HG03469 (cell line): ENCODE results near the gene SEL1L3.

ENCODE experiments used
- ATAC-seq: cut with Tn5 transposase; IDR thresholded peaks from one replicate; pipeline ENCODE4 v1.9.1; 2021; ENCODE audit warnings: mild to moderate bottlenecking, moderate library complexity, moderate number of reproducible peaks; ENCODE audit not compliant: unreplicated experiment

The SEL1L3 gene

GRCh38 chr4:25821267-25821666 is 41.5 kb downstream of the SEL1L3 start:
- no peak for ATAC-seq

- ATAC-seq, result no peak
Observed at GRCh38 chr4:25818876-25819275, 43.9 kb downstream of the SEL1L3 start.

- ATAC-seq, result no peak
Observed at GRCh38 chr4:25818371-25818871, 44.4 kb downstream of the SEL1L3 start.

- no peak for ATAC-seq
Observed at GRCh38 chr4:25817059-25817681, 45.6 kb downstream of the SEL1L3 start.

GRCh38 chr4:25816591-25817058 is 46.2 kb downstream of the SEL1L3 start:
- no peak for ATAC-seq

- no peak for ATAC-seq
Observed at GRCh38 chr4:25815586-25815985, 47.2 kb downstream of the SEL1L3 start.

- no peak for ATAC-seq
Observed at GRCh38 chr4:25814301-25815136, 48.3 kb downstream of the SEL1L3 start.

GRCh38 chr4:25813448-25814106 is 49.2 kb downstream of the SEL1L3 start:
- no peak for ATAC-seq

GRCh38 chr4:25811841-25812240 is 50.9 kb downstream of the SEL1L3 start:
- ATAC-seq, result no peak

GRCh38 chr4:25811374-25811690 is 51.5 kb downstream of the SEL1L3 start:
- ATAC-seq, result no peak

GRCh38 chr4:25810461-25811373 is 52.1 kb downstream of the SEL1L3 start:
- no peak for ATAC-seq

- no peak for ATAC-seq
Observed at GRCh38 chr4:25809996-25810395, 52.8 kb downstream of the SEL1L3 start.

GRCh38 chr4:25807102-25807728 is 55.6 kb downstream of the SEL1L3 start:
- ATAC-seq, result no peak

GRCh38 chr4:25805255-25805860 is 57.4 kb downstream of the SEL1L3 start:
- no peak for ATAC-seq

- ATAC-seq, result no peak
Observed at GRCh38 chr4:25803720-25804225, 59.0 kb downstream of the SEL1L3 start.

GRCh38 chr4:25801594-25801993 is 61.2 kb downstream of the SEL1L3 start:
- ATAC-seq, result no peak

- ATAC-seq, result no peak
Observed at GRCh38 chr4:25800245-25800644, 62.5 kb downstream of the SEL1L3 start.

GRCh38 chr4:25799522-25799921 is 63.3 kb downstream of the SEL1L3 start:
- no peak for ATAC-seq

GRCh38 chr4:25797136-25797535 is 65.7 kb downstream of the SEL1L3 start:
- no peak for ATAC-seq
